NCI-H748 (cell line): ENCODE measurements around the gene NLGN4Y.

Source experiments
- DNase-seq: peaks from one replicate; lab custom pipeline; 2025; ENCODE audit not compliant: unreplicated experiment; lab: John Stamatoyannopoulos, UW

The NLGN4Y gene

DNA sequence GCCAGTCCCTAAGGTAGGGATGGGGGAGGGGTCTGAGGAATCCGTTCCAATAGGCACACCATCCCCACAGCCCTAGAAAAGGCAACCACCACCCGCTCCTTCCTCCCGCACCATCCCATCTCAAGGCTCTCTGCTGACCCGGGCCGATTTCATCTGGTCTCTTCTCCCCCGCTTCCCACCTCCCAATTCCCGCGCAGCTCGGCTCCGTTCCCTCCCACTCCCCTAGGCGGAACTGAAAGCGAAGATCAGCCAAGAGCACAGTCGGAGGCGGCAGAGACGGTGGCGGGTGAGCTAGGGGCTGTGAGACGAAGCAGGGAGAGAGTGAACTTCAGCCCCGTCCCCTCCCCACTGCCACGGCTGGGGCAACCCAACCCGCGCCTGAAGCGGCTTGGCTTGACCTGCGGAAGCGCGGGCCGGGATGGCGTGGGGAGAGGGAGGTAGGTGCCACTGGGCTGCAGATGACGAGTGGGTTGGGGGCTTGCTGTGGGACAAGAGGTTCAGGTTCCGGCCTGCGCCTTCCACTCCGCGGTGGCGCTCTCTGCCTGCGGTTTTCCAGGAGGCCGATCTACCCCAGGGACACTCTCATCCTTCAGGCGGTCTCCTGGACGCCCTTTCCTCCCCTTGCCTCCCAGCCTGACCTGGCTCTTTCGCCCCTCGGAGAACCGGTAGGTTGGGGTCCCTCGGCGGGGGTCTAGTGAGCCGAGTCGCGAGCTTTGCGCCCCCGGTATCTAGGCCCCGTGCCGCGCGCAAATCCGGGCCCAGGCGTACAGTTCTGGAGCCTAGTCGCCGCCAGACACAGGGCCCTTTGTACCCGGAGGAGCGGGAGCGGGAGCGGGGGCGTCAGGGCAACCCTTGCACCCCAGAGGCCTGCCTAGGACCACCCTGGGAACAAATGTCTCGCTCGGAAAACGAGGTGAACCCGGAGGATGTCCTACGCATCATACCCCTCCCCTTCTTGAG lies at the start of gene NLGN4Y:
Gene NLGN4Y, plus strand, starts transcription at position 258 of the 960 bp plus-strand sequence. CDS start 97,591 bp downstream, outside the sequence.
- no peak for DNase-seq

- DNase-seq, result no peak
Observed at GRCh38 chrY:14485935-14486334, 38.4 kb upstream of the NLGN4Y start.

DNA sequence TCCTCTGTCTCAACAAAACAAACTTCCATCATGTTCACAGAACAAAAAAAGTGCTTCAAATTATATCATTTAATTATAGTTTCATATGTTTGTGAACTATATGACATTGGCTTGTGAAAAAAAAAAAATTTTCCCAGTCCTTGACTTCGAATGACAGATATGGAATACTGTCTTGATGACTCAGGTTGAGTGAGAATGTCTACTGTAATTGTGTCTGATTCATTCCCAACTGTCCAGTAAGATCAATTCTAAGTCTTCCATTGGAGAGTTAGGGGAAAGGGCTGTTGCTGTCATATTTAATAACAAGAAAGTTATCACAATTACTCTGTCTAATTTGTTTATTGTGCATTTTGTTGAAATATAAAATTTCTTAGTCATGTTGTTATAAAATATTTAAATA lies 34.1 kb upstream of the NLGN4Y start:
- DNase-seq, result no peak

DNA sequence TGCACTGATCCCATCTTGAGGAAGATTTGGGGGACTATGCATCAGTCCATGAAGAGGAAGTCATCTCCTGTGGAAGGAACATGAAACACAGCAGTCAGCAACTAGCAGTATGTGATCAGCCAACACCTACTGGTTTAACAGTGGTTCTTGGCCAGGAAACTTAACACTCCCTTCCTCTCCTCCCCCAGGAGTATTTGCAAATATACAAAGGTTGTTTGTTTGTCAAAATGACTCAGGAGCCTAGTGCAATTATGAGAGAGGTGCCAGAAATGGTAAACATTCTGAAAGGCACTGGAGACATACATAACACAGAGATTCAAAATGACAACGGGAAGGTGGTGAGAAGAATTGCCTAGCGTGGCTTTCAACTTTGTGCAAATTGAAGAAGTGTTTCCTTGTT lies 26.3 kb upstream of the NLGN4Y start:
- DNase-seq, result no peak

- no peak for DNase-seq
Observed at GRCh38 chrY:14504592-14504991, 19.7 kb upstream of the NLGN4Y start.

- no peak for DNase-seq
Observed at GRCh38 chrY:14522379-14522950, 1.9 kb upstream of the NLGN4Y start.

GRCh38 chrY:14523491-14524271 lies 648 bp upstream of the NLGN4Y start:
- DNase-seq, result no peak

- no peak for DNase-seq
Observed at GRCh38 chrY:14525315-14525714, 986 bp downstream of the NLGN4Y start.

- DNase-seq, result no peak
Observed at GRCh38 chrY:14528361-14528760, 4.0 kb downstream of the NLGN4Y start.

DNA sequence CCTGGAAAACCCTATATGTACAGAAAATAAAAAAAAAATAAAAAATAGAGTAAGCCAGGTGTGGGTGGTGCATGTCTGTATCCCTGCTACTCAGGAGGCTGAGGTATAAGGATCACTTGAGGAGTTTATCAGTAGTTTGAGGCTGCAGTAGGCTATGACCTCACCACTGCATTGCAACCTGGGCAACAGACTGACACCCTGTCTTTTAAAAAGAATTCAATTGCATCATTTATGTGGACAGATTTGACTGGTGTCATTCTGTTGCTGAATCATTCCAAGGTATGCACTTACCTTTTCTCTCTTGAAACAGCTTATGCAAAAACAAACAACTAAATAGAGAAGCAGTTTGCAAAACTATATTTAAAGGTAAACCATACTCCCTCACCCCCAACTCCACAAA lies 12.4 kb downstream of the NLGN4Y start:
- DNase-seq, result no peak

DNA sequence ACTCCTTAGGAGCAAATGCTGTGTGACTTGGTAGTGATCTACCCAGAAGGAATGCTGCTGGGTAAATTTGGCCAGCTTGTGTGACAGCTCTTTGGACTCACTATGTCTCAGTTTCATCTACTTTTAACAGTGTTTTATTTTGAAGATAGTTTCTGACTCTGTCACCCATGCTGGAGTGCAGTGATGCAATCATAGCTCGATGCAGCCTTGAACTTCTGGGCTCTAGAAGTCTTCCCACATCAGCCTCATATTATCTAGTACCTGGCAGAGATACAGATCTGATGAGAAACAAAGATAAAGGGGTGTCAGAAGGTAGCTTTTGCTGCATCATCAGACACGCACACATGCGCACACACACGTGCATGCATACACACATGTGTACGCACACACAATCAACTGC lies 19.2 kb downstream of the NLGN4Y start:
- DNase-seq, result no peak

DNA sequence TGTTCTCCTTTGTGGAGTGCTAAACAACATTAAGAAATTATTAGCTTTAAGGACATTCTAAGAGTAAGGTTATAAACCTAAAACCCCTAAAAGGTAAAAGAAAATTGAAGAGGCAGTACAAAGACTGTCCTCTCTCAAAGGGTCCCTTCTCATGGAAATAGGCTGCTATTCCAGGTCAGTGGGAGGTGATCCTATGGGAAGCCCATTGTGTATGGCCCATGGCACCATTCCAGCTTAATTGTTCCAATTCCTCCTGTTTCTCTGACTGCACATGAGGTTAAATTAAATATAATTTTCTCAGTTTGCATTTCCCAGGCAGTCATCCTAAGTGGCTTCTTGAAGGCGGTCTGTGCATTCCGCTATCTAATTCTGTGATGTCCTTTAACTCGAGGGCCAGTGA lies 57.0 kb downstream of the NLGN4Y start:
- no peak for DNase-seq

DNA sequence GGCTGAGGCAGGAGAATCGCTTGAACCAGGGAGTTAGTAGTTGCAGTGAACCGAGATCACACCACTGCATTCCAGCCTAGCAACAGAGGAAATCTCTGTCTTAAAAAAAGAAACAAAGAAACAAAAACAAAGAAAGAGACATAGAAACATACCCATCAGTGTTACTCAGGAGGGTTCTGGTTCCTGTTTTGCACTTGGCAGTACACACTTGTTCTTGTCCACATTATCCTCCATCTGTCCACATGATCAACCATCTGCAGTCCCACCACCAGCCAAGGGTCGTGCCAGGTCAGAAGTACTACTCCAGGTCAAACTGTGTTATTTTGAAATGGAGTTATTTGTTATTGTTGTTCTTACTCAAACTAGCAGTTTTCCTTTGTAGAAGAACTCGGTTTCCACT lies 62.4 kb downstream of the NLGN4Y start:
- DNase-seq, result no peak

GRCh38 chrY:14601372-14601771 lies 77.0 kb downstream of the NLGN4Y start:
- DNase-seq, result no peak

DNA sequence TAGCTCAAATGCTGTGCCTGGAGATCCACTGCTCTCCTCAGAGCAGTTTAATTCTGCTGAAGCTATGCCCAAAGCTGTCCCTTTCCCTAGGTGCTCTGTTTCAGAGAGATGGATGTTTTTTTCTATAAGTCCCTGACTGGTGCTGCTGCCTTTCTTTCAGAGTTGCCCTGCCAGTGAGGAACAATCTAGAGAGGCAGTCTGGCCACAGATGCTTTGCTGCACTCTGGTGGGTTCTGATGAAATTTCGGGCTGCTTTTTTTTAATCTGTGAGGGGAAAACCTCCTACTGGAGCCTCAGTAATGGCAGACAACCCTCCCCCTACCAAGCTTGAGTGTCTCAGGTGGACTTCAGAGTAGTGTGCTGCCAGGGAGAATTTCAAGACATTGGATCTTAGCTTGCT lies 93.3 kb downstream of the NLGN4Y start:
- DNase-seq, result no peak

- DNase-seq, result no peak
Observed at GRCh38 chrY:14618513-14618912, 94.2 kb downstream of the NLGN4Y start.

- no peak for DNase-seq
Observed at GRCh38 chrY:14628208-14628607, 103.9 kb downstream of the NLGN4Y start.

DNA sequence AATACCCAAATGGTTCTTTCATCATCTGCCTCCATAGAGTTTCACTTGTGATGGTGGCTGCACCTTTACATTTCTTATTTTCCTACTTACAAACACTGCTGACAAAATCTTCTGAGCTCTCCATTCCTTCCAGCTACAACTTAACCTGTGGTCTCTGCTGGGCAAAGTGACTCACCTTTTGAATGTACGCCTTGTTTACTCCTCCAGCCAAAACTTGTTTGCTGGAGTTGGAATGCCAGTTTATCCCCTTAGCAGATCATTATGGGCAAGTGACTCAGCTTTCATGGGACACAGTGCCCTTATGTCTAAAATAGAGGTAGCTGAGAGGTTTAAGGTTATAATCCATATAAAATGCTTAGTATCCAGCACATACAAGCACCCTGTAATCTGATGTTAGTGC lies 107.3 kb downstream of the NLGN4Y start:
- DNase-seq, result no peak

DNA sequence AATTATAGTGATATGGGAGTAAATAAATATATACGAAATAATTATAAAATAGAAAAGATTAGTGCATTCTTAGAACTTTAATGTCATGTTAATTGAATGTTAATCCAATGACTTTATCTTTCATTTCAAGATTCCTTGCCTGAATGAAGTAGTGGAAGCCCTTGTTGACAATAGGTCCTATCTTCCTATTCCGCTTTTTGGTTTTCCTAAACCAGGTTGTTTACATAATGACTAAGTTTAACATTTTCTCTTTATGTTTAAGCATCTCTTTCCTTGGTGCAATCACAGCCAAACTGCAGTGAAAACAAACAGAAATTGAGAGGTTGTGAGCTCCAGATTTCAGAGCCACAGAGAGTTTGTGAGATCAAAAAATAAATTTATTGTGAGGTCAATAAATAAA lies 109.4 kb downstream of the NLGN4Y start:
- DNase-seq, result no peak

DNA sequence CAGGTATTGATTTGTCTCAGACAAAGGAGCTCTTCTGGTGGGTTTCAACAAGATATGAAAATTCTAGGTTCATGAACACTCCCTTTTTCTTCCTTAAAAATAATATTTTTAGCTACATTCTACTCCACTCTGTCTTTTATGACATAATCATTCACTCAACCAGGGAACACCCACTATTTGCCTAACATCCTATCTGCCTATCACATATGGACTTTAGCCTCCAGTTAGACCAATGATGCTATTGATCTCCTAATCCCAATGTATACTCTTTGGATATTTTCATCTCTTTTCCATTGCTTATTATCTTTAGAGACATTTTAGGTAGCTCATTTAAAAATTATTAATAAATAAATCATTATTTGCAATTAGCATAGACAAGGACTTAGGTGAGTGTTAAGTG lies 110.6 kb downstream of the NLGN4Y start:
- no peak for DNase-seq

- no peak for DNase-seq
Observed at GRCh38 chrY:14637551-14637950, 113.2 kb downstream of the NLGN4Y start.

DNA sequence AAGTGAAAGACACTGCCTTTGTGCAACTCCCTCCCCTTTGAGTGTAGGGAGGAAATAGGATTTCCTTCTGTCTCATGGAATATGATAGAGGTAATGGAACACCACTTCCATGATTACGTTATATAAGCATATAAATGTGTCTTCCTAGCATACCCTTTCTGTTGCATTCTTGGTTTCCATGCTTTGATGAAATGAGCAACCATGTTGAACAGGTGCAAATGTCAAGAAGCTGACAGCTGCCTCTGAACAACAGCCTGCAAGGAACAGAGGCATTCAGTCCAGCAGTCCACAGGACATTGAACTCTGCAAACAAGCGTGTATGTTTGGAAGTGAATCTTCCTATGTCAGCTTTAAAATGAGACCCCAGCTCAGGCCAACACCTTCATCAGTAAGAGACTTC lies 117.5 kb downstream of the NLGN4Y start:
- DNase-seq, result no peak
